Bronchial epithelial cell (primary cell): ENCODE results near the gene CHD5. TPM values are rescaled to one million over a fixed set of nuclear protein-coding genes. Genes with fewer than 3 reads are reported as not detected.
"Not testable (repeated sequence)": the region's sequence is repeated elsewhere in the genome, so short reads cannot be mapped to it uniquely, and the experiment has no call there.

Experiments
- DNase-seq: peaks from one replicate; pipeline ENCODE4 v3.0.0-alpha.2; 2010; ENCODE audit warnings: low read depth
- FAIRE-seq: peaks from 2 replicates; lab custom pipeline; 2011; peaks lifted over from hg19 to GRCh38; lab: Jason Lieb, UNC
- H3K27me3 ChIP-seq: 2 replicates; pipeline ENCODE4 v1.5.1; 2011; ENCODE audit warnings: low read length; ENCODE audit not compliant: control insufficient read depth, insufficient read depth
- H3K36me3 ChIP-seq: 2 replicates; pipeline ENCODE4 v1.5.1; 2011; ENCODE audit warnings: low read length; ENCODE audit not compliant: control insufficient read depth, insufficient read depth
- H3K4me3 ChIP-seq: 2 replicates; pipeline ENCODE4 v1.5.1; 2011; ENCODE audit warnings: mild to moderate bottlenecking, low read depth, low read length, control low read depth
- total RNA-seq: library from RNA; depleted of rRNA; stranded (reverse); fragments of >200 nt; gene quantifications from 2 replicates; pipeline ENCODE4 v1.2.1, GENCODE V29; 2014
- TF ChIP-seq, protein P1 (sequence below): IDR thresholded peaks from 2 replicates; pipeline ENCODE4 v1.5.1; 2011; ENCODE audit warnings: mild to moderate bottlenecking, moderate library complexity, low read length, control low read depth, inconsistent platforms; ENCODE audit not compliant: insufficient read depth, severe bottlenecking

Gene CHD5
- total RNA-seq, 1 donor from 2014 or later, result 0.26 TPM

GRCh38 chr1:6220236-6220635 is 40.1 kb upstream of the CHD5 start:
- no peak overlapping the region for H3K4me3 ChIP-seq
- DNase-seq (peak; percentile 98), FAIRE-seq (peak; percentile 99)
- TF ChIP-seq, protein P1, sequence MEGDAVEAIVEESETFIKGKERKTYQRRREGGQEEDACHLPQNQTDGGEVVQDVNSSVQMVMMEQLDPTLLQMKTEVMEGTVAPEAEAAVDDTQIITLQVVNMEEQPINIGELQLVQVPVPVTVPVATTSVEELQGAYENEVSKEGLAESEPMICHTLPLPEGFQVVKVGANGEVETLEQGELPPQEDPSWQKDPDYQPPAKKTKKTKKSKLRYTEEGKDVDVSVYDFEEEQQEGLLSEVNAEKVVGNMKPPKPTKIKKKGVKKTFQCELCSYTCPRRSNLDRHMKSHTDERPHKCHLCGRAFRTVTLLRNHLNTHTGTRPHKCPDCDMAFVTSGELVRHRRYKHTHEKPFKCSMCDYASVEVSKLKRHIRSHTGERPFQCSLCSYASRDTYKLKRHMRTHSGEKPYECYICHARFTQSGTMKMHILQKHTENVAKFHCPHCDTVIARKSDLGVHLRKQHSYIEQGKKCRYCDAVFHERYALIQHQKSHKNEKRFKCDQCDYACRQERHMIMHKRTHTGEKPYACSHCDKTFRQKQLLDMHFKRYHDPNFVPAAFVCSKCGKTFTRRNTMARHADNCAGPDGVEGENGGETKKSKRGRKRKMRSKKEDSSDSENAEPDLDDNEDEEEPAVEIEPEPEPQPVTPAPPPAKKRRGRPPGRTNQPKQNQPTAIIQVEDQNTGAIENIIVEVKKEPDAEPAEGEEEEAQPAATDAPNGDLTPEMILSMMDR, result no peak
- H3K27me3 ChIP-seq, result no peaks in the 10 kb centered on the region
- H3K36me3 ChIP-seq, result peaks cover 9% of the 10 kb centered on the region

- not testable (repeated sequence) for H3K36me3 ChIP-seq, H3K27me3 ChIP-seq, H3K4me3 ChIP-seq, FAIRE-seq
- DNase-seq, result peak; percentile 54
These were observed 39.5 kb upstream of the CHD5 start for GRCh38 chr1:6219641-6220040.

DNA sequence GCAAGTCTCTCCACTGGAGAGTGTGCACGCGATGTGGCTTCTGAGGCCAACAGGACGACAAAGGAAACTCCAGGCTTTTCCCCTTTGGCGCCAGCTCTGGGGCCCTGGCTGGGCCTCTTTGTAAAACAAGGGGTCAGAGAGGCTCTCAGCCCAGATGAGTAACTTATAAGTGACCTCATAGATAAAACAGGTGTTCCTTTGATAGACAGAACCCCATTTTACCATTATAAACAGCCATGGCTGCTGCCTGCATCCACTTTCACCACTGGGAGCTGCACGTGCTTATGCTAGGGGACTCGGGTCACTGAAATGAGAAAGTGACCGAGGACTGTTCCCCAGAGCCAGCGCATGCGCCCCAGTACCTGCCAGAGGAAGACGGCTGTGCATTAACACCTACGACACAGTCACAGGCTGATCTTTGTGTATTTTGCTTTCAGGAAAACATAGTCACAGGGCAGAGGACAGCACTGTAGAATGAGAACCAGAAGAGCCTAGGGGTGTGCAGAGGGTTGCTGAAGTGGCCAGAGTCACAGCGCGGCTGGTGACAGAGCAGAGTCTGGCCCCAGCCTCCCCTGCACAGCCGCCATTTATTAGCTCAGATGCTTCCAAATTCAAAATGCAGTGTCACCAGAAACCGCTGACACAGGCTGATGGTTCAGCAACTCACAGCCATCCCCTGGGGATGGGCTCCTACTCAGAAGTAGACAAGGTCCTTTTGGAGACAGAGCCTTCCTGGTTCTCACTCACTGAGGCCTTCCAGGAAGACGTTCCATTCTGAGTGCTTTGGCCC is 38.4 kb upstream of the CHD5 start:
- peaks cover 2% of the 10 kb centered on the region for H3K36me3 ChIP-seq
- TF ChIP-seq, protein P1, result no peak
- no peak for DNase-seq
- no peak for FAIRE-seq
- no peaks in the 10 kb centered on the region for H3K27me3 ChIP-seq
- no peak overlapping the region for H3K4me3 ChIP-seq

DNA sequence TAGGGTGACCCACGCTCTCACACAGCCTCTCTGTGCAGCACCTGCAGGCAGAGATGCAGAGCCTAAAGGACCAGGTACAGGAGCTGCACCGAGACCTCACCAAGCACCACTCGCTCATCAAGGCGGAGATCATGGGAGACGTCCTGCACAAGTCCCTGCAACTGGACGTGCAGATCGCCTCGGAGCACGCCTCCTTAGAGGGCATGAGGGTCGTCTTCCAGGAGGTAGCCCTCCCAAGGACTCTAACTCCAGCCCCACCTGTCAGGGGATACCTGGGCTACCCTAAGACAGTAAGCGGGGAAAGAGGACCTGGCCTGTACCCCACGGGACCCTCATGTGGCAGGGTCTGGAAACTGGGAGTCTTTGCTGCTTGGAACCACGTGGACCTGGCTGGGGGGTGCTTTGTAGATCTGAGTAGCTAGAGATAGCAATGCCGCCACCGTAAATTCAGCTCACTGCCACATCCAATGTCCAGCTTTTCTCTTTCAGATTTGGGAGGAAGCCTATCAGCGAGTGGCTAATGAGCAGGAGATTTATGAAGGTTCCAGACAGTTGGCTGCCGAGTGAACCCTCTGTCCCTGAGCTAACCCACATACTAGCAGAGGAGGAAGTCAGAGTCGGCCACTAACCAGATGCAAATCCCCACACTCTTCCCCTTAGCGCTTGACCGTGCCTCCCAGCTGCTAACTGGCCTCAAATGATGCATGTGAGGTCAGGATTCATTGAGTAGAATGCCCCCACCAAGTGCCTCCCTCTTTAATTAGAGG is 32.3 kb upstream of the CHD5 start:
- FAIRE-seq, result no peak
- peaks cover 12% of the 10 kb centered on the region for H3K36me3 ChIP-seq
- TF ChIP-seq, protein P1, result no peak

DNA sequence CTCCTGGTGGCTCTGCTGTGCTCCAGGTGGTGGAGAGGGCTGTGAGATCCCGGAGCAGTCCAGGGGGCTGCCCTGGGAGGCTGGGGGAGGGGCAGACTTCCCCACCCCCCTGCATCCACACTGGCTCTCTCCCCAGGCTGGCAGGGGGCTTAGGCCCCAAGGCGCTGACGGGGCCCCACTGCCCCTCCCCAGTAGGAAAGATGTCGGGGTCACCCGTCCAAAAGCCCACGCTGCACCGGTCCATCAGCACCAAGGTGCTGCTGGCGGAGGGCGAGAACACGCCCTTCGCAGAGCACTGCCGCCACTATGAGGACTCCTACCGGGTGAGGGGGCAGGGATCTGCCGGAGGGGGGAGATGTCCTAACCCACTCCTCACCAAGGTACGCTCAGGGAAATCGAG is 31.6 kb upstream of the CHD5 start:
- DNase-seq (no peak), FAIRE-seq (no peak)
- Histone ChIP-seq H3K36me3 (peaks cover 12% of the 10 kb centered on the region), H3K27me3 (no peaks in the 10 kb centered on the region), H3K4me3 (no peak overlapping the region)
- TF ChIP-seq, protein P1, result no peak

More for the DNA sequence above, 32.3 kb upstream of the CHD5 start:
- DNase-seq, result no peak
- Histone ChIP-seq H3K4me3 (no peak overlapping the region), H3K27me3 (no peaks in the 10 kb centered on the region)
